HG02840 (cell line): ENCODE measurements around the gene INPP5D.
"Not testable (repeated sequence)": the region's sequence is repeated elsewhere in the genome, so short reads cannot be mapped to it uniquely, and the experiment has no call there.

ENCODE experiments used
- ATAC-seq: cut with Tn5 transposase; IDR thresholded peaks from one replicate; pipeline ENCODE4 v1.9.1; 2021; ENCODE audit warnings: mild to moderate bottlenecking, moderate library complexity, moderate number of reproducible peaks; ENCODE audit not compliant: unreplicated experiment, low FRiP score

Gene INPP5D

GRCh38 chr2:233051241-233052149, 8.6 kb upstream of the INPP5D start:
- ATAC-seq = no peak

GRCh38 chr2:233052517-233052916, 7.6 kb upstream of the INPP5D start:
- ATAC-seq = not testable (repeated sequence)

GRCh38 chr2:233053928-233054784, 6.0 kb upstream of the INPP5D start:
- no peak for ATAC-seq

- ATAC-seq = no peak
These were observed 4.8 kb upstream of the INPP5D start for GRCh38 chr2:233055362-233055761.

GRCh38 chr2:233056961-233057605, 3.1 kb upstream of the INPP5D start:
- ATAC-seq = no peak

- ATAC-seq = no peak
These were observed 1.2 kb upstream of the INPP5D start for GRCh38 chr2:233058717-233059546.

- ATAC-seq = no peak
These were observed 670 bp upstream of the INPP5D start for GRCh38 chr2:233059547-233059796.

- no peak for ATAC-seq
These were observed 398 bp downstream of the INPP5D start for GRCh38 chr2:233060501-233060979.

GRCh38 chr2:233060980-233061590, 943 bp downstream of the INPP5D start:
- no peak for ATAC-seq

- ATAC-seq = no peak
These were observed 1.7 kb downstream of the INPP5D start for GRCh38 chr2:233061591-233062450.

- ATAC-seq = no peak
These were observed 2.3 kb downstream of the INPP5D start for GRCh38 chr2:233062451-233062850.

- ATAC-seq = no peak
These were observed 2.8 kb downstream of the INPP5D start for GRCh38 chr2:233062946-233063268.

GRCh38 chr2:233063269-233063975, 3.3 kb downstream of the INPP5D start:
- no peak for ATAC-seq

- ATAC-seq = no peak
These were observed 3.9 kb downstream of the INPP5D start for GRCh38 chr2:233063976-233064411.

- ATAC-seq = no peak
These were observed 4.5 kb downstream of the INPP5D start for GRCh38 chr2:233064530-233065199.

GRCh38 chr2:233065200-233065589, 5.1 kb downstream of the INPP5D start:
- ATAC-seq = not testable (repeated sequence)

- ATAC-seq = no peak
These were observed 5.9 kb downstream of the INPP5D start for GRCh38 chr2:233065954-233066470.
